GM18502 (cell line): Measurements from ENCODE around the gene FTH1.

Experiments used
- ATAC-seq: cut with Tn5 transposase; IDR thresholded peaks from one replicate; pipeline ENCODE4 v1.9.1; 2021; ENCODE audit warnings: mild to moderate bottlenecking; ENCODE audit not compliant: unreplicated experiment, poor library complexity

Gene FTH1

DNA sequence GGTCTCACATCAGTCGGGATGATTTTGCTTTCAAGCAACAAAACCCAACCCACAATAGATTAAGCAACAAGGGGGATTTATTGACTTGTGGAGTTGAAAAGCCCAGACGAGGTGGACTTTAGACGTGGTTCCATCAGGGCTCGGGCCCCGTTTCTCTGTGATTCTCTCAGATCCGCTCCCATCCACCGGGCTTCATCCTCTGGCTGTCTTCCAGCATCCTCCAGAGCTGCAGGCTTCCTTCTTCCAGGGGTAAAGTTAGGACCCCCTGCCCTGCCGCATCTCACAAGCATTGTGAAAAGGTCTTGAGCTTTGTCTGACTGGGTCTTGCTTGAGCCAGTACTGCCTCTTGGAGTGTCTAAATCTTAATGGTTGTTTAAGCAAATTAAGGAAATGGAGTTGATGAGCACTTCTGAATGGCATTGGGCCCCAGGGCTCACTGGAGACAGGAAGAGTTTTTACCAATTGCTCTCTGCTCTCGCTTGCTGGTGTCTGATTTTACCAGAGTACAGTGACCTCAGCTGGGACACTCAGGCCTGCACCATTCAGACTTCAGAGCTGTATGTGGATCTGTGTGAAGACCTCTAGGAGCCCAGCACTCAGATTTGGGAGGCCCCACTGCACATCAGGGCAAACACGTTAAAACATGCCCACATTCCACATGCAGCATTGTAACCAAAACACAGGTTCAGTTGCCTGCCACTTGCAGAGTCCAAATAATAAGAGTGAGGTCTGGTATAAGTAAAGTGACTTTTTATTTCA, 13.5 kb upstream of the FTH1 start:
- no peak for ATAC-seq

DNA sequence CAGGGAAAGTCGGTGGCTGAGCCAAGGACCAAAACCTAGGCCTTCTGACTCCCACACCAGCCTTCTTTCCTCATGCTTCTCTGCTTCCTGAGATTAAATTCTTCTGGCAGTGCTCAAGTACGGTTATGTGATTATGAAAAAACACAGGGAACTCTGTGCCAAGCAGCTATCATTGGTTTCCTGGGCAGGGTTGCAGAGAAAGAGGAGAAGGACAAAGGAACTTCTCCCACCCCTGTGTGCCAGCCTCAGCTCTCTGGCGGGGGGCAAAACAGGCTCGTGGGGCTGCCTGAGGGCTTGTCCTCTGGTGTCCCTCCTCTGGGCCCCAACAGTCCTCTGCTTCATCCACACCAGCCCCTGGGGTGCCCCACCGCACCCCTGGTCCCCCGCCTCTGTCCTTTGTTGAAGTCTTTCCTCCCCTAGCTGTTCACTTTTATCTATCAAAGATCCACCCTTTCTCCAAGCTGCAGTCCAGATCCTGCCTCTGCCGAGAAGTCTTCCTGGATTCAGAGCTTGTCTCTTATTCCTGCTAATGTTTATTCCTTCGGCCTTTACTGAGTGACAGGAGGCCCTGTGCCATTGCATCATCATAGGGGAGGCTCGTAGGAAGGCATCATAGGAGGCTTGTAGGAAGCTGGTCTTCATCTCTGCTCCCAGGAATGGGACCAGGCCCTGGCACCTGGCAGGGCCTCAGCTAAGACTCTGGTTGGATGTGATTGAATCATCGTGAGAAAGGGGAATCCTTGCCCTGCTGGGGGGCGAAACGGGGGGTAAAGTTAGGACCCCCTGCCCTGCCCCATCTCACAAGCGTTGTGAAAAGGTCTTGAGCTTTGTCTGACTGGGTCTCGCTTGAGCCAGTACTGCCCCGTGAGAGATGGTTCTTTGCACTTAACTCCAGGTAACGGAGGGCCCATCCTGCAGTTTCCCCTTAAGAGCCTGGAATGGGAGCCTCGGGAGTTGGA, 11.5 kb upstream of the FTH1 start:
- ATAC-seq = no peak

- ATAC-seq = no peak
Observed at GRCh38 chr11:61976813-61977475, 9.5 kb upstream of the FTH1 start.

DNA sequence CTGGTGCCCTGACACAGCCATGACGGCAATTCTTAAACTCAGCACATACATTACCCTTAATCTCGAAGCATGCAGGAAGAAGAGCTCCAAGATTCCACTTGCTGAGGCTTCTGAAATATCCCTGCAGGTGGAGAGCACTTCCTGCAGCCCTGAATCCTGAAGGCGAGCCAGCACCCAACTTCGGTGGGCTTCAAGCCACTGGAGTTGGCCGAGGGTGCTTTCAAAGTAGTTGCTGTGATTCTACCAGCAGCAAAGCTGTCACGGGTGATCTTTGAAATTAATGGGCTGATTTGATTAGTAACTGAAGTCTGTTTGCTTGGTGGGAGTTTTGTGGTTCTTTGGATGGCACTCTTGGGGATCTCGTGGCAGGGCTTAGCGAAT, 9.0 kb upstream of the FTH1 start:
- ATAC-seq = no peak

DNA sequence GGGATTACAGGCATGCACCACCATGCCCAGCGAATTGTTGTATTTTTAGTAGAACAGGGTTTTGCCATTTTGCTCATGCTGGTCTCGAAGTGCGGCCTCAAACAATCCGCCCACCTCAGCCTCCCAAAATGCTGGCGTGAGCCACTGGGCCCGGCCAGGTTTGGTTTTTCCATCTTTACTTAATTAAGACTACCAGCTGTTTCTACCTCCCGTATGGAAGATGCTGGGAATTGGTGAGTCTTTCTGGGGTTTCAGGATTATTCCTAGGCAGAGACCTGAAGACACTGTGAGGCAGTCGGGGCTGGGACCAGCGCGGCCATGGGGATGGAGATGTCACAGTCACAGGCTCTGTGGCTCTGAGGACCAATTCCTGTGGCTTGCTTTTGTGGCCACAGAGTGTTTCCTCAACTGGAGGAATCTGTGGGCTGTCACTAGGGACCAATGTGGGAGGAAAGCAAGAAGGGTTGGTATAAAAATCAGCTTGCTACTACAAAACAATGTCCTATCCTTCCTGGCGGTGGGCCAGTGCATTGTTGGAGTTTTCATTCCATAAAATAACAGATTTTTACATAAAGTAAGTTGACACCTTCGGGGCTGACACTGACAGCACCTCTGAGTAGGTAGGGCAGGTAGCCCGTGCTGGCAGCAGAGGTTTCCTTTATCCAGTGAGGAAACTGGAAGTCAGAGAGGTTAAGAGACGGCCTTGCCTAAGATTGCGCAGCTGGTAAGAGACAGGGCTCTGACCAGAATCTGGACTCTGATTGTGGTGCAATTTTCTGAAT, 8.4 kb upstream of the FTH1 start:
- ATAC-seq = no peak

DNA sequence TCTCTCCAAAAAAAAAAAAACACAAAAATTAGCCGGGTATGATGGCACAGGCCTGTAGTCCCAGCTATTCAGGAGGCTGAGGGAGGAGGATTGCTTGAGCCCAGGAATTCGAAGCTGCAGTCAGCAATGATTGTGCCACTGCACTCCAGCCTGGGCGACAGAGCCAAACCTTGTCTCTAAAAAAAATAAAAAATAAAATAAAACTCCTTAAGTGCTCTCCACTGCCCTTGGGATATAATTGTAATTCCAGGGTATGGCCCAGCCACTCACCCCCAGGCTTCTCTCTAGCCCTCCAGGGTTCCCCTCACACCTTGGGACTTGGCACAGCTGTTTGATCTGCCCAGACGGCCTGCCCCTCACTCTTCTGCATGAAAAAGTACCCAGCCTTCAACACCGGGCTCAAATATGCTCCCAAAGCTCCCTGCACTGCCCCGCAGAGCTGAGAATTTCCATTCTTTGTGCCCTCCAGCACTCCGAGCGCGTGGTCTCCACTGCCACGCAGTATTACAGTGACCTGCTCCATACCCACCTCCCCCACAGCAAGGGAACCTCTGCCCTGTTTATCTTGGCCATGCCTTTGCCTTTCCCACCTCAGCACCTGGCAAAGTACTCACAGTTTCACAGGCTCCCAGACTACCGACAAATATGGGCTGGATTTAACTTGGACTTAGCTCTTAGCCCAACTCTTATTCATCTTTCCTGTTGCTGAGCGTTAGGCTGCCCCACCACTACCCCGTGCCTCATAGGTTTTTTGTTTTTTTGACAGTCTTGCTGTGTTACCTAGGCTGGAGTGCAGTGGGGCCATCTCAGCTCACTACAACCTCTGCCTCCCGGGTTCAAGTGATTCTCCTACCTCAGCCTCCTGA, 7.6 kb upstream of the FTH1 start:
- no peak for ATAC-seq

GRCh38 chr11:61973476-61974162, 6.2 kb upstream of the FTH1 start:
- ATAC-seq = no peak

GRCh38 chr11:61972672-61973475, 5.4 kb upstream of the FTH1 start:
- no peak for ATAC-seq

DNA sequence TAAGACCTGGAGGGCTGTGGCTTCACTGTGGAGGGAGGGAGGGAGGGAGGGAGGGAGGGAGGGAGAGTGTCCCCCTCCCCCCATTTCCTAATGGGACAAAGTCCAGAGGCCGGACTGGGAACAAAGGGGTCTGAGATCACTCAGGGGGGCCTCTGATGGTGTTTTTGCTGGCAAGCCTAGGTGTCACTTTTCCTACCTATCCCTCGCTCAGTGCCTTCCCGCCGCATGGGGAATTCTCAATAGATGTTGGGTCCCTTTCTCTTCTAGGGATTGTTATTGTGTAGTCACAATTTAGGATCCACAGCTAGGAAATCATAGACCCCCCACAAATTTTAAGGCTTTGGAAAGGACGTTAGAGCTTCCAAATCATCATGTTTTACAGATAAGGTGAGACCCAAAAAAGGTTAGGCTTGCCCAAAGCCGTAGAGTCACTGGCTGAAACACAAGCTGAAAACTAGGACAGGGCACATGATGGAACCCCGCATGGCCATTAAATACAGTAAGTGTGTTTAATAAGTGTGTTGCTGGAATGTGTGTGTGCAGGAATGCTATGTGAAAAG, 4.8 kb upstream of the FTH1 start:
- no peak for ATAC-seq

GRCh38 chr11:61971248-61972111, 4.0 kb upstream of the FTH1 start:
- no peak for ATAC-seq

DNA sequence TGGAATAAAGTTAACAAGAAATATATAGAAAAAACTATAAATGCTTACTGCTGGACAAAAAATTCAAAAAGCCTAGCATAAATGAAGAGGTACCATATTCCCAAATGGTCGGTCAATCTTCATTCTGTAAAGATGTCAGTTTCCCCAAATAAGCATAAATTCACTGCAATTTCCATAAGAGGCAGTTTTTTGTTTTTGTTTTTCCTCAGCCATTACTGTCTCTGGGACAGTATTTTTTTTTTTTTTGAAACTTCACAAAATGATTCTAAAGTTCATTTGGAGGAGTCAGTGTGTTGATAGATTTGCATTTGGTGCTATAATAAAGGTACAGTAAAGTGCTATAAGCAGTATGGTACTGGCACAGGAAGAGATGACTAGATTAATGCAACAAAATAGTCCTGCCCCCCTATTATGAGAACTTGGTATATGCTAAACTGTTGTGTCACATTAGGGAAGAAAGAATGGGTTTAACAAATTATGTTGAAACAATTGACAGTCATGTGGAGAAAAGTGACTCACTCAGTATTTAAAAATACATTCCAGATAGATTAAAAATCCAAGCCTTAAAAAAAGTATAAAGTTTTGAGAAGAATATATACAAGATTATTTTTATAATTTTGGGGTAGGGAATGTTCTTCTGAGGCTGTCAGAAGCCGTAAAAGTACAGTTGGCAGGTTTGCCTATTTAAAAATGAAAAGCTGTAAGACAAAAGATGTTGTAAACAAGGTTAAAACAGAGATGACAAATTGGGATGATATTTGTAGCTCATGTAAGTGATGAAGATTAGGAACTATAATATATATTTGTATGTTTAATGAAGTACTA, 2.6 kb upstream of the FTH1 start:
- no peak for ATAC-seq

DNA sequence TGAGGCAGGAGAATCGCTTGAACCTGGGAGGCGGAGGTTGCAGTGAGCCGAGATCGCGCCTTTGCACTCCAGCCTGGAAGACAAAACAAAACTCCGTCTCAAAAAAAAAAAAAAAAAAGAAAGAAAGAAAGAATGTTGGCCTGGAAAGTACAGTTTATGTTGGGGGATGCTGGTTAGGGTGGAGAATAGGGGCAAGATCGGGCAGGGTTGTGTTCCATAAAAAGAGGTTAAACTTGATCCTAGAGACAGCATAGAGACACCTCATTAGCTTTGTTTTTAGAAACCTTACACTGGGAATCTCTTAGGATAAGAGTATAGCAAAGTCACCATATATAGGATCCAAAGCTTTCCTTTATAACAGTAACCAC, 1.9 kb upstream of the FTH1 start:
- ATAC-seq = no peak

GRCh38 chr11:61968758-61969390, 1.4 kb upstream of the FTH1 start:
- ATAC-seq = no peak

- peak; percentile 22 for ATAC-seq
Observed at GRCh38 chr11:61967924-61968757, 707 bp upstream of the FTH1 start.

DNA sequence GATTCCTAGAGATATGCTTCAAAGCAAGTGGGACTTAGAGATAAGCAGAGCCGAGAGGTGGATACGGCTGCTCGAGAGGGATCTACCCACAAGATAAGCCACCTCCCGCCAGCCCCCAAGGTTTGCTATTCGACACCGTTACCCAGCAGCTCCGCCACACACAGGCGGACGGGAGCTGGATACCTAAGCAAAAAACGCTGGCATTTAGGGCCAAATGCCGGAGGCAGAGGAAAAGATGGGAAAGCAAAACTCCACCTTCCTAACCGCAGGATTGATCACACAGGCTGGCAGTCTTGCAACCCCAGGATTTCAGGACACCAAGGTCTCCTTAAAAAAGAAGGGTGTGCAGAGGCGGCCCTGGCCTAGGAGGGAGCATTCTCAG, 709 bp downstream of the FTH1 start:
- no peak for ATAC-seq
